Measurements from ENCODE around the gene C9orf72.
"Not testable (repeated sequence)": the region's sequence is repeated elsewhere in the genome, so short reads cannot be mapped to it uniquely, and the experiment has no call there.

The C9orf72 gene

DNA sequence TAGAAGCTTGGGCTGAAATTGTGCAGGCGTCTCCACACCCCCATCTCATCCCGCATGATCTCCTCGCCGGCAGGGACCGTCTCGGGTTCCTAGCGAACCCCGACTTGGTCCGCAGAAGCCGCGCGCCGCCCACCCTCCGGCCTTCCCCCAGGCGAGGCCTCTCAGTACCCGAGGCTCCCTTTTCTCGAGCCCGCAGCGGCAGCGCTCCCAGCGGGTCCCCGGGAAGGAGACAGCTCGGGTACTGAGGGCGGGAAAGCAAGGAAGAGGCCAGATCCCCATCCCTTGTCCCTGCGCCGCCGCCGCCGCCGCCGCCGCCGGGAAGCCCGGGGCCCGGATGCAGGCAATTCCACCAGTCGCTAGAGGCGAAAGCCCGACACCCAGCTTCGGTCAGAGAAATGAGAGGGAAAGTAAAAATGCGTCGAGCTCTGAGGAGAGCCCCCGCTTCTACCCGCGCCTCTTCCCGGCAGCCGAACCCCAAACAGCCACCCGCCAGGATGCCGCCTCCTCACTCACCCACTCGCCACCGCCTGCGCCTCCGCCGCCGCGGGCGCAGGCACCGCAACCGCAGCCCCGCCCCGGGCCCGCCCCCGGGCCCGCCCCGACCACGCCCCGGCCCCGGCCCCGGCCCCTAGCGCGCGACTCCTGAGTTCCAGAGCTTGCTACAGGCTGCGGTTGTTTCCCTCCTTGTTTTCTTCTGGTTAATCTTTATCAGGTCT, at the start of gene C9orf72:
Gene C9orf72 (minus strand): TSS at position 564 of the 716 bp plus-strand sequence. CDS start 6,361 bp downstream, outside the sequence.
- DNase-seq (ENCODE audit: extremely low spot score, insufficient read length, low read depth) (peak; percentile 57), FAIRE-seq (no peak)

GRCh38 chr9:27622693-27623340, 49.5 kb upstream of the C9orf72 start:
- FAIRE-seq (no peak), DNase-seq (ENCODE audit: extremely low spot score, insufficient read length, low read depth) (no peak)

DNA sequence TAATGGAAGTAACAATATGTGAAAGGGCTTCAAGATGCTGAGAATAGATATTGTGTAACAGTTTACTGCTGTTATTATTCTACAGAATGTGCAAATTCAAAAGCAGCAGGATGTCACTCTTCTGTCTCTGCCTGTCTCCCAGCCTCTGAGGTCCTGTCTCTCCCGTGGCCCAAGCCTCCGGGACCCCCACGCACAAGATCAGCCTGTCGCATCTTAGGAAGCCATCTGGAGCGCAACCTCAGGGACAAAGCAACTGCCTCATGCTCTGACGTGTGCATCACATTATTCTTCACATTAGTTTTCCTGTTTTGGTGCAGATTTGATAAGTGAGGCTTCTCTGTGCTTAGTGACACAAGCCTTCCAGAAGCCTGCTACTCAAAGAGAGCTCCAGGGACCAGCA, 46.5 kb upstream of the C9orf72 start:
- FAIRE-seq: no peak
- DNase-seq (ENCODE audit: extremely low spot score, insufficient read length, low read depth): no peak

- no peak for DNase-seq (ENCODE audit: extremely low spot score, insufficient read length, low read depth)
- no peak for FAIRE-seq
Observed at GRCh38 chr9:27618066-27618465, 44.8 kb upstream of the C9orf72 start.

GRCh38 chr9:27614551-27614950, 41.3 kb upstream of the C9orf72 start:
- FAIRE-seq (no peak), DNase-seq (ENCODE audit: extremely low spot score, insufficient read length, low read depth) (no peak)

- DNase-seq (ENCODE audit: extremely low spot score, insufficient read length, low read depth); FAIRE-seq: not testable (repeated sequence)
Observed at GRCh38 chr9:27612036-27612435, 38.8 kb upstream of the C9orf72 start.

- FAIRE-seq: no peak
- DNase-seq (ENCODE audit: extremely low spot score, insufficient read length, low read depth): no peak
Observed at GRCh38 chr9:27610622-27611021, 37.3 kb upstream of the C9orf72 start.

DNA sequence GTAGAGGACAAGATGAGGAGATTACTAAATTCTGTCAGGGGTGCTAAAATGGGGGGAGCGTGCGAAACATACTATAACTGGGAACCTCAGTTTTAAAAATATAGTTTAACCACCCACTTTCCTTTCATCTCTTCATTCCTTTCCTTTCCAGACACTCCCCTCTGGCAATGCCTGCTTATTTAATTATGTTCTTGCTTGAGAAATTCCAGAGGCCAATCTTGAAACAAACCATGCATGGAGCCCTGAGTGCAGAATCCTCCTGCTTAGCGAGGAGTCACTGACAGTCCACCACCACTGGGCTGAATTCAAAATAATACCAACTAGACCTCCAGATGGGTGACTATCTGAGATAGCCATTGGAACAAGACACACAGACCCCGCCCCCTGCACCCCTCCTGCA, 29.7 kb upstream of the C9orf72 start:
- no peak for FAIRE-seq
- no peak for DNase-seq (ENCODE audit: extremely low spot score, insufficient read length, low read depth)

GRCh38 chr9:27602142-27602861, 29.0 kb upstream of the C9orf72 start:
- DNase-seq (ENCODE audit: extremely low spot score, insufficient read length, low read depth): no peak
- FAIRE-seq: no peak

DNA sequence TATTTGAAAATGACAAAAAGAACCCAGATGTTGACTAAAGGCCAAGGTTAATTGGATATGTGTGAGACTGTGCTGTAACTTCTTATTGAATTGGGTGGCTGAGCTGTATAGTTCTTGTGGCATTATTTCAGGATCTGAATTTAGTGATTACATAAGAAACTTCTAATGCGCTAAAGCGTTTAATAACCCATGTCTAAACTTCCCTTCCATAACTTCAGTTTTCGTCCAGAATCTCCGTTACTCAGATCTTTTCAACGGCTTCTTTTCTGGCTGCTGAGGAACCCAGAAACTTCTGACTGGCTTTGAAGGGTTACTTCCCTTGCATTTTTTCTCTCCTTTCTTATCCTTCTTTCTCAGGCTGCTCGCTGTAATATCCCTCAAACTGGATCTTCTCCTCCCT, 28.1 kb upstream of the C9orf72 start:
- no peak for FAIRE-seq

GRCh38 chr9:27600256-27600655, 27.0 kb upstream of the C9orf72 start:
- FAIRE-seq (no peak), DNase-seq (ENCODE audit: extremely low spot score, insufficient read length, low read depth) (no peak)

More for the DNA sequence above, 28.1 kb upstream of the C9orf72 start:
- DNase-seq (ENCODE audit: extremely low spot score, insufficient read length, low read depth): no peak

DNA sequence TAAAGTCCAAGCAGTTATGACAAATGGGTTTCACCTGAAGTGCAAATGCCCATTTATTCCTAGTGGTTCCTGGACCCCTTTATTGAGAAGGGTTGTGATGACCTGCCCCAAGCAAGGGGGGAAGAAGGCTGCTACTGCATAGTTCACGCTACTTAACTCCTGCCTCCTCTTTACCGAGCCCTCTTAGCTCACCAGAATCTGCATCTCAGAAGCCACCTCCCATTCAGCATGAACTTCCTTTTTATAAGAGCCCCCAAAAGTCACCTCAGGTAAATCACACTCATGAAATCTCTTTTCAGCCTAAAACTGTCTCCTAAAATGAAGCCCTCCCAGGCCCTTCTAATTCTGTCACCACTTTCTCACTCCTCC, 26.6 kb upstream of the C9orf72 start:
- FAIRE-seq: no peak
- no peak for DNase-seq (ENCODE audit: extremely low spot score, insufficient read length, low read depth)

GRCh38 chr9:27599102-27599869, 26.0 kb upstream of the C9orf72 start:
- FAIRE-seq (no peak), DNase-seq (ENCODE audit: extremely low spot score, insufficient read length, low read depth) (no peak)

DNA sequence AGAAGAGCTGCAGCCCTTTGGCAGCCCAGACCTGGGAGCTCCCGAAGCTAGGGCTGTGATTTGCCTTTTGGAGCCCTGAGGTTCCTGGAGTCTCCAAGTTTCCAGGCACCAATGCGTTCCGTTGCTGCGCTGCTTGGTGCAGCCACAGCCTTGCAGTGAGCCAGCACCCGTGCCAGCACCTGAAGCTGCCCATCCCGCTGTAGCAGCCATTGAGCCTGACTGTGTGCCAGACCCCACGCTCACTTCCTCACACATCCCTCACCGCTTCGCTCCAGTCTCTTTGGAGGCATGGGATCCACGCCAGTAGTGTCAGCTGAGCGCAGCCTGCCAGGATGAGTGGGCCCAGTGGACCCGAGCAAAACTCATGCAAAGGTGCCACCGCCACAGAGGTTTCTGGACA, 22.5 kb upstream of the C9orf72 start:
- FAIRE-seq (no peak), DNase-seq (ENCODE audit: extremely low spot score, insufficient read length, low read depth) (no peak)

DNA sequence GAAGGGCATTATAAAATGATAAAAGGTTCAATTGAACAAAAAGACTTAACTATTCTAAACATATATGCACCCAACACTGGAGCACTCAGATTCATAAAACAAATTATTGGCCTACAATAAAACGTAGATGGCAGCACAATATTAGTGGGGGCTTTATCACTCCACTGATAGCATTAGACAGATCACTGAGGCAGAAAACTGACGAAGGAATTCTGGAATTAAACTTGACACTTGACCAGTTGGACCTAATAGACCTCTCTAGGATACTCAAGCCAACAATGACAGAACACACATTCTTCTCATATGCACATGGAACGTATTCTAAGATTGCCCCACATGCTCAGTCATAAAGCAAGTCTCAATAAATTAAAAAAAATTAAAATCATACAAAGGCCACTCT, 18.4 kb upstream of the C9orf72 start:
- DNase-seq (ENCODE audit: extremely low spot score, insufficient read length, low read depth) (no peak), FAIRE-seq (no peak)

DNA sequence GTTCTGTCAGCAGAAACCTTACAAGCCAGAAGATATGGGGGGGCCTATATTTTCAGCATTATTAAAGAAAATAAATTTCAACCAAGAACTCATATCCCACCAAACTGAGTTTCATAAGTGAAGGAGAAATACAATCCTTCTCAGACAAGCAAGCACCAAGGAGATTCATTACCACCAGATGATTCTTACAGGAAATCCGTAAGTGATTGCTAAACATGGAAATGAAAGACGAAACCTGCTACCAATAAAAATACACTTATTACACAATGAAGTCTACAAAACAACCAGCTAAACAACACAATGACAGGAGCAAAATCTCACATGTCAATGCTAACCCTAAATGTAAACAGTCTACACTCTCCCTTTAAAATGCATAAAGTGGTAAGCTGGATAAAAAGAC, 17.8 kb upstream of the C9orf72 start:
- DNase-seq (ENCODE audit: extremely low spot score, insufficient read length, low read depth) (no peak), FAIRE-seq (no peak)

GRCh38 chr9:27590651-27591050, 17.4 kb upstream of the C9orf72 start:
- FAIRE-seq: no peak
- no peak for DNase-seq (ENCODE audit: extremely low spot score, insufficient read length, low read depth)

DNA sequence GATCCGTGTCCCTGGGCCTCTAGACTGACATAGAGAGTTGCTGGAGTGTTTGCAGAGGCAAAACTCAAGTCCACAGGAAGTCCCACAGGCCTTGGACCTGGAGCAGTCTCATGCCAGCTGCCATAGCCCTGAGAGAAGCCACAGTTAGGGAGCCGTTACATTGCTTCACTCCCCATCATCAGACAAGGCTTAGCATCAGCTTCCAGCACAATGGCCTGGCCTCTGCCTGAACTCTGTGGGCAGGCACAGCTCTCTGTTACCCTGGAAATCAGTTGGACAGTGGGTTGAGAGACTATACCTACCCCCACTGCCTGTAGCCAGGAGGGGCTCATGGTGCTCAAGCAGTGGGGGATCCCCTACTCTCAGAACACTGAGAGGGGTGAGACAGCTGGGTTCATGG, 16.2 kb upstream of the C9orf72 start:
- no peak for DNase-seq (ENCODE audit: extremely low spot score, insufficient read length, low read depth)
- FAIRE-seq: no peak

GRCh38 chr9:27586304-27586703, 13.0 kb upstream of the C9orf72 start:
- FAIRE-seq: no peak
- peak; percentile 2 for DNase-seq (ENCODE audit: extremely low spot score, insufficient read length, low read depth)

- FAIRE-seq (no peak), DNase-seq (ENCODE audit: extremely low spot score, insufficient read length, low read depth) (no peak)
Observed at GRCh38 chr9:27584931-27585330, 11.7 kb upstream of the C9orf72 start.
